ENCODE results near the gene GPI.

- TF ChIP-seq POLR2AphosphoS5 (IDR thresholded peaks at IDR 0.05) = no peak
- TF ChIP-seq POLR2A (IDR thresholded peaks at IDR 0.05) = no peak
Measured at GRCh38 chr19:34319785-34320184, 45.2 kb upstream of the GPI start.
